A549 treated with CpdA at 1 μM for 4 hours (cell line): Measurements from ENCODE around the gene MALL. TPM values are rescaled to one million over a fixed set of nuclear protein-coding genes. Genes with fewer than 3 reads are reported as not detected.

Experiments used
- total RNA-seq: library from RNA; stranded (reverse); fragments of 200-300 nt; extraction: Qiagen RNA extraction; gene quantifications from 5 replicates; pipeline ENCODE4 v1.2.3, GENCODE V29; 2022; ENCODE audit warnings: low read depth

MALL gene
- total RNA-seq, result 130 to 155 TPM (median 137 TPM) in 5 replicates

GRCh38 chr2:110115291-110116032, at the start of gene MALL:
Gene MALL, minus strand, starts transcription at chr2:110115822. Its CDS starts 30 bp downstream, at chr2:110115792.

Other genes starting within 250 kb of the MALL start
- gene LIMS3, start 217.1 kb downstream of the MALL start, total RNA-seq, result not detected in 5 replicates
- gene NPHP1, start 89.2 kb upstream of the MALL start, total RNA-seq, result 8.0 to 10.3 TPM (median 8.9 TPM) in 5 replicates
- gene MTLN, start 96.7 kb upstream of the MALL start, total RNA-seq, result 99.1 to 138 TPM (median 126 TPM) in 5 replicates